ENCODE measurements around the gene METRN. TPM values are rescaled to one million over a fixed set of nuclear protein-coding genes. Genes with fewer than 3 reads are reported as not detected.

METRN gene
- total and polyA plus RNA-seq, 2 of the 4 experiments (the other 2 are of a cell fraction): 6.1 to 48.2 TPM

DNA sequence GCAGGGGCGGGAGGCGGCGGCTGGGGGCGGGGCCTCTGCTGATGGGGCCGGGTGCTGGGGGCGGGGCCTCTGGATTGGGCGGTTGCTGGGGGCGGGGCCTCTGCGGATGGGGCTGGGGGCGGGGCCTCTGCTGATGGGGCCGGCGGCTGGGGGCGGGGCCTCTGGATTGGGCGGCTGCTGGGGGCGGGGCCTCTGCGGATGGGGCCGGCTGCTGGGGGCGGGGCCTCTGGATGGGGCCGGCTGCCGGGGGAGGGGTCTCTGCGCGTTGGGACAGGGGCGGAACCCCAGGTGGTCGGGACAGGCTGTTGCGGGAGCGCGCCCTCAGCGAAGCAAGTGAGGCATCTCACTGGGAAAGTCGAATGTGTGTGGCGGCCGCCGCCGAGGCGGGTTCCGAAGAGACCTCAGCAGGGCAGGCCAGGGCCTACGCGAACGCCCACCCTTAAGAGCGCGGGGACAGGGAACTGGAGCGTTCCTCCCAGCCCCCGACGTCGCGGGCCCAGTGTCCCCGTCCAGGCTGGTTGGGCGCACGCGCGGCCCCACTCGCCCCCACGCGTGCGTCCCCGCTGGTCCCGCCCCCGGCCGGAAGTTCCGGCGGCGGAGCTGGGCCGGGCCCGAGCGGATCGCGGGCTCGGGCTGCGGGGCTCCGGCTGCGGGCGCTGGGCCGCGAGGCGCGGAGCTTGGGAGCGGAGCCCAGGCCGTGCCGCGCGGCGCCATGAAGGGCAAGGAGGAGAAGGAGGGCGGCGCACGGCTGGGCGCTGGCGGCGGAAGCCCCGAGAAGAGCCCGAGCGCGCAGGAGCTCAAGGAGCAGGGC, 34.9 kb upstream of the METRN start, which contains the start of gene STUB1 (continued):
- TF ChIP-seq, protein P1, sequence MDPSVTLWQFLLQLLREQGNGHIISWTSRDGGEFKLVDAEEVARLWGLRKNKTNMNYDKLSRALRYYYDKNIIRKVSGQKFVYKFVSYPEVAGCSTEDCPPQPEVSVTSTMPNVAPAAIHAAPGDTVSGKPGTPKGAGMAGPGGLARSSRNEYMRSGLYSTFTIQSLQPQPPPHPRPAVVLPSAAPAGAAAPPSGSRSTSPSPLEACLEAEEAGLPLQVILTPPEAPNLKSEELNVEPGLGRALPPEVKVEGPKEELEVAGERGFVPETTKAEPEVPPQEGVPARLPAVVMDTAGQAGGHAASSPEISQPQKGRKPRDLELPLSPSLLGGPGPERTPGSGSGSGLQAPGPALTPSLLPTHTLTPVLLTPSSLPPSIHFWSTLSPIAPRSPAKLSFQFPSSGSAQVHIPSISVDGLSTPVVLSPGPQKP (IDR thresholded peaks at IDR 0.05; ENCODE audit: borderline replicate concordance, low read depth, low read length): no peak

GRCh38 chr16:680625-680945, 34.3 kb upstream of the METRN start:
- Histone ChIP-seq H3K18ac (ENCODE audit: low read depth, low read length) (no peak overlapping the region), H3K9me3 (ENCODE audit: control insufficient read depth, insufficient read depth, low read length) (no peaks in the 10 kb centered on the region), H3K27me3 (ENCODE audit: control insufficient read depth, insufficient read depth, low read length) (no peaks in the 10 kb centered on the region), H2BK120ac (ENCODE audit: low read depth, low read length) (no peak overlapping the region), H2AK5ac (ENCODE audit: low read depth, low read length) (no peak overlapping the region), H3K79me1 (ENCODE audit: low read depth in 1 of 2, low read length in 2 of 2) (peaks cover 9 to 40% of the 10 kb centered on the region in 2 experiments; a peak in 3 of 4 replicates), H2AK9ac (replicated peaks; ENCODE audit: low read depth, low read length, poor library complexity) (peak overlapping the region; percentile 95), H2BK20ac (ENCODE audit: low read depth, low read length) (no peak overlapping the region), H3K27ac (ENCODE audit: insufficient read depth, low read length) (peak overlapping the region; percentile 82), H3K4me3 (ENCODE audit: insufficient read depth, low read depth, low read length) (peak overlapping the region; percentile 96), H4K8ac (ENCODE audit: low read depth in 2 of 2, low read length in 2 of 2) (peak overlapping the region; percentile 74 to 86; a peak in 2 of 4 replicates), H3K36me3 (ENCODE audit: control insufficient read depth, insufficient read depth, low read length) (peaks cover 27% of the 10 kb centered on the region), H4K20me1 (ENCODE audit: insufficient read depth, low read length) (peaks cover 34% of the 10 kb centered on the region), H3K4me1 (ENCODE audit: control insufficient read depth, insufficient read depth, low read length) (peaks cover 22% of the 10 kb centered on the region), H2BK15ac (ENCODE audit: low read depth, low read length) (no peak overlapping the region), H3K9ac (ENCODE audit: low read depth, low read length) (peak overlapping the region; percentile 80), H2AFZ (replicated peaks; ENCODE audit: low read length, poor library complexity) (peak overlapping the region; percentile 93), H4K5ac (ENCODE audit: low read depth, low read length) (peak overlapping the region; percentile 54; the same call in 1 of the 2 replicates), H3K56ac (ENCODE audit: extremely low read depth, insufficient read depth, low read length) (no peak overlapping the region), H3K23ac (ENCODE audit: low read depth, low read length) (peak overlapping the region; percentile 53; the same call in 1 of the 2 replicates), H3K4me2 (ENCODE audit: low read depth, low read length) (peak overlapping the region; percentile 98), H3K14ac (replicated peaks; ENCODE audit: low read depth, low read length) (peak overlapping the region; percentile 76), H2BK5ac (ENCODE audit: low read depth, low read length, poor library complexity, severe bottlenecking) (peak overlapping the region; percentile 74), H3K4ac (ENCODE audit: low read depth, low read length) (peak overlapping the region; percentile 83; the same call in 1 of the 2 replicates), H3K9me1 (ENCODE audit: insufficient read depth, low read length) (peaks cover 15% of the 10 kb centered on the region), H4K91ac (ENCODE audit: insufficient read depth, low read depth, low read length) (no peak overlapping the region)
- dilution Hi-C loops (cut with HindIII; ENCODE audit: low sequenced_read_pairs, unreplicated experiment): no loop called here
- intact Hi-C loops (cut with micrococcal nuclease): no loop called here
- no TSS peak for BruUV-seq (replicated peaks)
- TF ChIP-seq USF2 (IDR thresholded peaks at IDR 0.05; ENCODE audit: low read depth, low read length) (no peak), RAD21 (IDR thresholded peaks at IDR 0.05; ENCODE audit: low read length) (no peak), MAFK (IDR thresholded peaks at IDR 0.05; ENCODE audit: low read depth, low read length) (no peak)
- CTCF ChIA-PET: no interaction called here
- POLR2A ChIA-PET (ENCODE audit: unreplicated experiment): no interaction called here
- in situ Hi-C loops (cut with MboI; ENCODE audit: low sequenced_read_pairs): no loop called here
- DNase-seq (no peak), ATAC-seq (ENCODE audit: low read depth) (peak; percentile 2)
- 1% methylated on average over 24 of the region's 38 CpGs; no CpG with 5 or more reads in 1 of the 2 experiments for WGBS, 2 experiments (ENCODE audit: extremely low coverage in 2 of 2, insufficient read length in 1 of 2)
